NCI-H510A treated with DMSO at 0.1 percent for 48 hours (cell line): ENCODE results near the gene EFS.
A peak's percentile ranks its signal among the peaks of the same experiment; 100 is the strongest.
"Not testable (repeated sequence)": the region's sequence is repeated elsewhere in the genome, so short reads cannot be mapped to it uniquely, and the experiment has no call there.

Experiments used
- DNase-seq: peaks from one replicate; lab custom pipeline; 2025; lab: John Stamatoyannopoulos, UW

Gene EFS

DNA sequence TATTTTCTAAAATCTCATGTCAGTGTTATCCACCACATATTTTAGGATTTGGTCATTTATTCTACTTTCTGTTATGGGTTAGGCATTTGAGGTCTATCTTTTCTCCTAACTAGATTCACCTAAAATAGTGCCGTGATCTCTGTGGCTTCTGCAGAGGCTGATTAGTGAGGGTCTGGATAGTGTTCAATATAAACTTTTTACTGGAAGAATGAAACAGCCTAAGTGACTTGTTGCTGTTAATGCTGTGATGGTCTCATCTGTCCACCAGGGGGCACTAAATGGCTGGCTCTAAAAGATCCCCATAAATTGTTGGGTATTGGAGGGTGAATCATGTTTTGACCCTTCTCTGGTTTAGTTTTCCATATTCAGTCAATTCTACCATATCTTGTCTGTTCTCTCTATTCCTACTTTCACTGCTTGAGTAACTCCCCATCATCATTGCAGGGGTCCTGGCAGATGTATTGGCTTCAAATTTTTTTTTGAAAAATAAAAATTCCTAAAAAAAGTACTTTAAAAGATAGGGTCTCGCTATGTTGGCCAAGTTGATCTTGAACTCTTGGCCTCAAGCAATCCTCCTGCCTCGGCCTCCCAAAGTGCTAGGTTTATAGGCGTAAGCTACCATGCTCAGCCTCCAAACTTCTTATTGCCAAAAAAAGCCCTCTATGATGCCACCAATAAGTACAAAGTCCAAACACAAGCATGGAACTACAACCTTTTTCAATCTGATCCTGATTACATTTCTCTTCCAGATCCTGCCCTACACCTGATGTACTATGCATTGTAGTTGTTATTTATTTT lies 36.8 kb downstream of the EFS start:
- peak; percentile 73 for DNase-seq

DNA sequence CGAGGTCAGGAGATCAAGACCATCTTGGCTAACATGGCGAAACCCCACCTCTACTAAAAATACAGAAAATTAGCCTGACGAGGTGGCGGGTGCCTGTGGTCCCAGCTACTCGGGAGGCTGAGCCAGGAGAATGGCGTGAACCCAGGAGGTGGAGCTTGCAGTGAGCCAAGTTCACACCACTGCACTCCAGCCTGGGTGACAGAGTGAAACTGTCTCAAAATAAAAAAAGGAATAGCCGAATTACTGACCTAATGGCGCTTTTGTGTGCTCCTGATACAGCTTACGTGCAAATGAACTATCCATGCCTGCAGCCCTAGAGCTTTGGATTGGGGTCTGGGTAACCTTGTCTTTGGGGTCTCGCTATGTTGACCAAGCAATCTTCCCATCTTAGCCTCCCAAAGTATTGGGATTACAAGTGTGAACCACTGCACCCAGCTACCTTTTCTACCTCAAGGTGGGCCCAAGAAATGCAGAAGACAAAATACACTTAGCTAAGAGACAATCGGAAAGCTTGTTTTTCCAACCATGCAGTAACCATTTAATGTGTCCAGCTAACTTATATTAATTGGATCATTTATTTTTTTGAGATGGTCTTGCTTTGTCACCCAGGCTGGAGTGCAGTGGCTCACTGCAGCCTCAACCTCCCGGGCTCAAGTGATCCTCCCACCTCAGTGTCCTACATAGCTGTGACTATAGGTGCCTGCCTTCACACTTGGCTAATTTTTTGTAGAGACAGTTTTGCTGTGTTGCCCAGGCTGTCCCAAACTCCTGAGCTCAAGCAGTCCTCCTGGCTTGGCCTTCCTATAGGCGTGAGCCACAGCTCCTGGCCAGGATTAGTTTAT lies 38.3 kb downstream of the EFS start:
- DNase-seq, result no peak

DNA sequence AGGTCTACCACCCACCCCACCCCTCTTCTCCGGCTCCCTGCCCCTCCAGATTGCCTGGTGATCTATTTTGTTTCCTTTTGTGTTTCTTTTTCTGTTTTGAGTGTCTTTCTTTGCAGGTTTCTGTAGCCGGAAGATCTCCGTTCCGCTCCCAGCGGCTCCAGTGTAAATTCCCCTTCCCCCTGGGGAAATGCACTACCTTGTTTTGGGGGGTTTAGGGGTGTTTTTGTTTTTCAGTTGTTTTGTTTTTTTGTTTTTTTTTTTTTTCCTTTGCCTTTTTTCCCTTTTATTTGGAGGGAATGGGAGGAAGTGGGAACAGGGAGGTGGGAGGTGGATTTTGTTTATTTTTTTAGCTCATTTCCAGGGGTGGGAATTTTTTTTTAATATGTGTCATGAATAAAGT lies 39.2 kb downstream of the EFS start:
- DNase-seq, result not testable (repeated sequence)

- DNase-seq, result no peak
Observed at GRCh38 chr14:23324993-23325392, 40.0 kb downstream of the EFS start.

DNA sequence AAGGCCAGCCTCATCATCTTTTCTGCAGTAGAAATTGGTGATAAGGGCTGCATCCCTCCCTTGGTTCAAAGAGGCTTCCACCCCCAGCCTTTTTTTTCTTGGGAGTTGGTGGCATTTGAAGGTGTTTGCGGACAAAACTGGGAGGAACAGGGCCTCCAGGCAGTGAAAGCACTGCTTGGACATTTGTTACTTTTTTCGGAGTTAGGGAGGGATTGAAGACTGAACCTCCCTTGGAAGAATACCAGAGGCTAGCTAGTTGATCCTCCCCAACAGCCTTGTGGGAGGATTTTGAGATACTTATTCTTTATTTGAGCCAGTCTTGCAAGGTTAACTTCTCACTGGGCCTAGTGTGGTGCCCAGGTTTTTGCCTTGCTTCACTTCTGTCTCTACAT lies 40.5 kb downstream of the EFS start:
- no peak for DNase-seq

DNA sequence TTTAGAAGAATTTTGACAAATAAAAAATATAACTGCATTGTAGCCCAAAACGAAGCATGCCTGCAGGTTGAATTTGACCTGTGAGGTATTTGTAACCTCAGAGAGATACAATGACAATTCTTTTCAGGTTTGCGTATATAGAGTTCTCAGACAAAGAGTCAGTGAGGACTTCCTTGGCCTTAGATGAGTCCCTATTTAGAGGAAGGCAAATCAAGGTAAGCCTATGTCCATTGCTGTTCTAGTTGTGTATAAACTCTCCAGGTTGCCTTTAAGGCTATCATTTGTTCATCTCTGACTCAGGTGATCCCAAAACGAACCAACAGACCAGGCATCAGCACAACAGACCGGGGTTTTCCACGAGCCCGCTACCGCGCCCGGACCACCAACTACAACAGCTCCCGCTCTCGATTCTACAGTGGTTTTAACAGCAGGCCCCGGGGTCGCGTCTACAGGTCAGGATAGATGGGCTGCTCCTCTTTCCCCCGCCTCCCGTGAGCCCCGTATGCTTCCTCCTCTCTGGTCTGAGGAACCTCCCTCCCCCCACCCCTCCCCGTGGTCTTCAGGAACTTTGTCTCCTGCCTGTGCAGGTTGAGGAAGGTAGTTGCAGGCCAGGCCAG lies 41.0 kb downstream of the EFS start:
- no peak for DNase-seq

GRCh38 chr14:23322568-23323517 lies 42.1 kb downstream of the EFS start:
- no peak for DNase-seq

DNA sequence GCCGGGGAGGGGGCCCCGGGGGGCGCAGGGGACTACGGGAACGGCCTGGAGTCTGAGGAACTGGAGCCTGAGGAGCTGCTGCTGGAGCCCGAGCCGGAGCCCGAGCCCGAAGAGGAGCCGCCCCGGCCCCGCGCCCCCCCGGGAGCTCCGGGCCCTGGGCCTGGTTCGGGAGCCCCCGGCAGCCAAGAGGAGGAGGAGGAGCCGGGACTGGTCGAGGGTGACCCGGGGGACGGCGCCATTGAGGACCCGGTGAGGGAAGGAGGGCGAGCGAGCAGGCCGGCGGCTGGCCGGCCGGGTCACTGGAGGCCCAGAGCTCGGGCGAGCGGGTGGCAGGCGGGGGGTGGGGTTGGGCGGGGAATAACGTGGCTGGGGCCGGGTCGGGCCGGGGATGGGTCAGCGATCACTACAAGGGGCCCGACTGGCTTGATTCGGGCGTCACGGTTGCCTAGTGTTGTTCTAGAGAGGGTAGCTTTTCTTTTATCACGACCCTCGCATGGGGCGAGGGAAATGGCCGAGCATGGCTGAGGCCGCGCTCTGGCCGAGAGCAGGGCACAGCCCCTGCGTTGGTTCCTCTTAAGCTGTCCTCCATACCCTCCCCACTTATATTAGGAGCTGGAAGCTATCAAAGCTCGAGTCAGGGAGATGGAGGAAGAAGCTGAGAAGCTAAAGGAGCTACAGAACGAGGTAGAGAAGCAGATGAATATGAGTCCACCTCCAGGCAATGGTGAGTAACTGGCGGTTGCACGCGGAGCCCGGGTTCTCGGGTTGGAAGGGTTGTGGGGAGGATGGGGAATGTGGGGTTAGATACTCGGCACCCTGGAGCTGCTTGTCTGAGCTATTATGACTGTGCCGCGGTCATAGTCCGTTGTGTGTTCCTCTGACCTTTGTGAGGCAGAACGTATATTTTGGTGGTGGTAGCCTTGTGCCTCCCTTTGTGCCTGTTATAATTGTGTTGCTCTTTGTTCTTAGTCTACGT lies 43.1 kb downstream of the EFS start:
- DNase-seq, result no peak

DNA sequence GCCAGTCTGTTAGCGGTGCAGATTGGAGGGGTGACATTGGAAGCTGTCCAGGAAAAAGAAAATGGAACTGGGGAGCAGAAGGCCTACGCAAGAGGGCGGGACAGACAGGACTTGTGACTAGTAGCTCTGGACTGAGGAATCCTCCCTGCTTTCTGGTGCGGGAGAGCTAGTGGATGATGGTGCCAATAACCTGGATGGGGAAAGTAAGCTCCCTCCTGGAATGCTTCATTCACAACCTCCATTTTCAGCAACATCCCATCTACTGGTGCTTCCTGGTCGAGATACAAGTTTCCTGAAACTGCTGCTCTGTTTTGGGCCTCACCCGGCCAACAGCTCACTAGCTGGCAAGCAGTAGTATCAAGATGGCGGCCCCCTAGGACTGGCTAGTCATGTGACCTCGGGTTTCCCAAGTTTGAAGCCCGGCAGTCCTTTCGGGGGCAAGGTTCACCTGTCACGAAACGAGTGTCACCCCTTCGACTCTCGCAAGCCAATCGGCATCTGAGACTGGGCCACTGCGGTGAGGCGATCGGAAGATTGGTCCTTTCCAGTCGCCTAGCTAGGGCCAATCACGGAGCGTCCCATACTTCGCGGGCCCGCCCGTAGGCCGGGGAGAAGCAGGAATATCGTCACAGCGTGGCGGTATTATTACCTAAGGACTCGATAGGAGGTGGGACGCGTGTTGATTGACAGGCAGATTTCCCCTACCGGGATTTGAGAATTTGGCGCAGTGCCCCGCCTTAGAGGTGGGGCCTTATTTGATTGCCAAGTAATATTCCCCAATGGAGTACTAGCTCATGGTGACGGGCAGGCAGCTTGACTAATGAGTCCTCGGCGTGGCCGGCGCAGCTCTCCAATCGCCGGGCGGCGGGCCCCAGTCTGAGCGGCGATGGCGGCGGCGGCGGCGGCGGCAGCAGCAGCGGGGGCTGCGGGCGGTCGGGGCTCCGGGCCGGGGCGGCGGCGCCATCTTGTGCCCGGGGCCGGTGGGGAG lies 44.1 kb downstream of the EFS start, which contains the start of gene PABPN1:
TSS of gene PABPN1 (plus strand) at position 874 of the 988 bp plus-strand sequence. CDS start at position 887, 13 bp downstream.
- DNase-seq, result peak; percentile 99

GRCh38 chr14:23319746-23320583 lies 45.0 kb downstream of the EFS start:
- no peak for DNase-seq

GRCh38 chr14:23316300-23316699 lies 48.7 kb downstream of the EFS start:
- no peak for DNase-seq

DNA sequence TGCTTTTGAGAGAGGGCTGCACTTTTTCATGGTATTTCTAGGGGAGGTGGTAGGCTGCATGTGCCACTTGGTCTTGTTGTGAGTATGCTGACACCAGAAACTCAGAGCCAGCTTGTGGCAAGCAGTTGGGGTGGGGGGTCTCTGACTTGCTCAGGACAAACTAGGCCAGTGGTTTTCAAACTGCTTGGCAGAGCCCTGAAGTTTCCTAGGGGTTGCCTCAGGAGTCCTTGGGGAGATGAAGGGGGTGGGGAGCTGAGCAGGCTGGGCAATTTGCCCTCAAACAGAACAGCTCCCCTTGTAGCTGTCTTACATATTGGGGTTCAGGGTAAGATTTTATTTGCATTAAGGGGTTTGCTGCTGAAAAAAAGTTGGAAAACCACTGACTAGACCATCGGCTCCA lies 54.4 kb downstream of the EFS start:
- no peak for DNase-seq

DNA sequence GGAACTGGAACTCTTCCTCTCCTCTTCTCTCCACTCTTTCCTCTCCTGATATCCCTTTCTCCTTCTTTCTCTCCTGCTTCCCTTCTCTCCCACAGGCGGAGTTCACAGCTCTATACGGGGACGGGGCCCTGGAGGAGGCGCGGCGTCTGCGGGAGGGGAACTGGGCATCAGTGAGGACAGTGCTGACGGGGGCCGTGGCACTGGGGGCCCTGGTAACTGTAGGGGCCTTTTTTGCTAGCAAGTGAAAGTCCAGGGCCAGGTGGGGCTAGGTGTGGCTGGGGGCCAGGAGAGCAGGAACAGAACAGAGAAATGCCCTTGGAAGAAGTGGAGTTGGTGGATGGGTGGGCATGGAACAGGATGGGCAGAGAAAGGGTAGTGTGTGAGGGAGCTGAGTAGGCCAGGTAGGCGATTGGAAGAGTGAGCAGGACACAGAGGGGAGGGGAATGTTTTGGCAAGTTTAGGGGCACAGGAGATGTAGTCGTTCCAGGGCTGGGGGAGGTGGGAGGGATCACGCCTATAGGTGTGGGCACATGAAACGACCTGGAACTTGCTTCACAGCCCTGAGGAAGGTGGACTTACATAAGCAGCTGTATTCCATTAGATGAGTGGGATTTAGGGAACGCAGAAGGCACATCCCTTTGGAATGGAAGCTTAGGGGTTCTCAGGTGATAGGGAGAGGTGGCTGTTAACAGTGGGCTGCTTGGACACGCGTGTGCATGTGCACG lies 56.1 kb downstream of the EFS start:
- no peak for DNase-seq

DNA sequence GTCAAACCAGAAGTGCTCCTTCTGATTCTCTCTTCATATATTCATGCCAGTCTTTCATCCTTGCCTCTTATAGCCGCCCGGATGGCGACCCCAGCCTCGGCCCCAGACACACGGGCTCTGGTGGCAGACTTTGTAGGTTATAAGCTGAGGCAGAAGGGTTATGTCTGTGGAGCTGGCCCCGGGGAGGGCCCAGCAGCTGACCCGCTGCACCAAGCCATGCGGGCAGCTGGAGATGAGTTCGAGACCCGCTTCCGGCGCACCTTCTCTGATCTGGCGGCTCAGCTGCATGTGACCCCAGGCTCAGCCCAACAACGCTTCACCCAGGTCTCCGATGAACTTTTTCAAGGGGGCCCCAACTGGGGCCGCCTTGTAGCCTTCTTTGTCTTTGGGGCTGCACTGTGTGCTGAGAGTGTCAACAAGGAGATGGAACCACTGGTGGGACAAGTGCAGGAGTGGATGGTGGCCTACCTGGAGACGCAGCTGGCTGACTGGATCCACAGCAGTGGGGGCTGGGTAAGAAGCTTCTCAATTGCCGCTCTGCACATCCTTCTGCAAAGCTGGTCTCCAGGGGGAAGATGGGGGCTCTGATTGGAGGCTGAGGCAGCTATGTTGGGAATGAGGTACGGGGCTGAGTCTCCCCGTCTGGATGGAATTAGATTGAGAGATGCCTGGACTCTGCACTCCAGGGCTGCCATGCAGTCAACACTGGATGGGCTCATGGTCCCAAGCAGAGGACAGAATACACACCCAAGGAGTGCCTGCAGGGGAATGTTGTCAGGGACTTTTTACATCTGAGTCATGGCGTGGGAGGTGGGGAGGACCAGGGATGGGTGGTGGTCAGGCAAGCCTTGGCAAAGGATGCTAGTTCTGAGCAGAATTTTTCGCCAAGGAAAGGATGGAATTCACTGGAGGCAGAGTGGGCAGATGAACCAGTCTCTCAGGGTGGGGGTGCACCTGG lies 57.0 kb downstream of the EFS start:
- no peak for DNase-seq

- DNase-seq, result no peak
Observed at GRCh38 chr14:23307146-23307530, 57.8 kb downstream of the EFS start.

DNA sequence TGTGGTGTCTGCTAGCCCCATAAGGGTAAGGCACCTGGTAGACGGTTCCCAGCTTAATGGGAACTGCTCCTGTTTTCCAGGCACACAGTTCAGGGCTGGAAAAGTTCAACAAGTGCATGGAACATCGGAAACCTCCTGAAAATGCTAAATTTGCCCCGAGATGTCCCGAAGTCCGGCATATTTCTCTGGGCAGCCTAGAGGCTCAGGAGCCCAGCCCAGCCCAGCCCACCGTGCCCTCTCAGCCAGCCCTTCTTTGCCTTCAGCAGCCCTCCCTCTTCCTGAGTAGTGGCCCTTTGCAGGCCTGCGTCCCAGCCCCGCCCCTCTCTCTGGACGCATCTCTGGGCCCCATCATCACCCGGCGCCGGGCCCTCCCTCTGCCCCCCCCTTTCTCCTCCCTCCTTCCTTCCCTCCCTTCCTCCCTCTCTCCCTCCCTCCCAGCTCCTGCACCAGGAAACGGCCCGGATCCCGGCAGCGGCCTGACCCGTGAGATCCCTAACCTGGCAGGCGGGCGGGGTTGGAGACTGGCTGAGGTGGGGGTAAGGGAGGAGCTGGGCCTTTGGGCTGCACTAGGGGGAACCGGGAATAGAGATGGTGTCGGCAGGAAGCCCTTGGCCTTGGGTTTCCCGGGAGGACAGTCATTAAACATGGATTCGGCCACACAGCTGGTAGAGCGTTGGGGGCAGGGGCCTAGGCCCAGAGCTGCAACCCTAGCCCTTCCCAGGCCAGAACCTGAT lies 58.4 kb downstream of the EFS start, which contains the start of gene BCL2L2:
TSS of gene BCL2L2 (plus strand) at position 422 of the 734 bp plus-strand sequence. CDS start 935 bp downstream, outside the sequence.
- DNase-seq, result peak; percentile 93
